ENCODE data around the gene LAMTOR2.

DNA sequence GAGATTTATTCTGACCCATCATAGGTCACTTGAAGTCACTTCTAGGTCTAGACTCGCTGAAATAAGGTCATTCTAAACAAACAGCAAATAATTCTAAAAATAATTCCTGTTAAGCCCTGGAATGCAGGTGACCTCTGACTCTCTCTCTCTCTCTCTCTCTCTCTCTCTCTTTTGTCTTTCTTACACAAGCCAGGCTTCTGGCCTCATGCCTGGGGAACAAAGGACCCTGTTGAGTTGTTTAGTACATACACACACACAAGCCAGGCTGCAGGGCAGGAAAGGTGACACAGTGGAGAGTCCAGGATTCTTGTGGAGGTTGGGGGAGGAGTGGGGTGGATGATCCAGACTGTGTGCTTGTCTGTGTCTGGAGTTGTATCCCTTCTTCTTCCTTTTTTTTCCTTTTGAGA, 31.7 kb downstream of the LAMTOR2 start:
- no peak for TF ChIP-seq POU2F2 (IDR thresholded peaks at IDR 0.05; ENCODE audit: low read depth, low read length)
- TF ChIP-seq POLR2A (IDR thresholded peaks at IDR 0.05; ENCODE audit: low read depth, low read length) = no peak
- no peak for TF ChIP-seq TAF1 (IDR thresholded peaks at IDR 0.05; ENCODE audit: low read depth, low read length)
